ENCODE measurements around the gene MORN5.

MORN5 gene

GRCh38 chr9:122186777-122187470, 27.2 kb downstream of the MORN5 start:
- Histone ChIP-seq H3K27me3 (ENCODE audit: control insufficient read depth in 5 of 5, insufficient read depth in 4 of 5, low read length in 5 of 5) (peaks cover 0 to 8% (median 3%) of the 10 kb centered on the region in 5 donors), H3K36me3 (ENCODE audit: control insufficient read depth in 5 of 5, insufficient read depth in 5 of 5, low read length in 5 of 5) (no peaks in the 10 kb centered on the region), H3K4me3 (ENCODE audit: low read depth in 1 of 5, low read length in 5 of 5) (peak overlapping the region in 1 of 5 donors; percentile 2), H3K9ac (ENCODE audit: low read length in 5 of 5) (peak overlapping the region in 1 of 5 donors; percentile 25), H3K4me1 (ENCODE audit: control insufficient read depth in 5 of 5, insufficient read depth in 5 of 5, low read length in 5 of 5) (peaks cover 5 to 16% (median 12%) of the 10 kb centered on the region in 5 donors), H3K27ac (ENCODE audit: low read depth, low read length) (no peak overlapping the region), H3K9me3 (ENCODE audit: control insufficient read depth in 5 of 5, low read length in 5 of 5) (no peaks in the 10 kb centered on the region)

DNA sequence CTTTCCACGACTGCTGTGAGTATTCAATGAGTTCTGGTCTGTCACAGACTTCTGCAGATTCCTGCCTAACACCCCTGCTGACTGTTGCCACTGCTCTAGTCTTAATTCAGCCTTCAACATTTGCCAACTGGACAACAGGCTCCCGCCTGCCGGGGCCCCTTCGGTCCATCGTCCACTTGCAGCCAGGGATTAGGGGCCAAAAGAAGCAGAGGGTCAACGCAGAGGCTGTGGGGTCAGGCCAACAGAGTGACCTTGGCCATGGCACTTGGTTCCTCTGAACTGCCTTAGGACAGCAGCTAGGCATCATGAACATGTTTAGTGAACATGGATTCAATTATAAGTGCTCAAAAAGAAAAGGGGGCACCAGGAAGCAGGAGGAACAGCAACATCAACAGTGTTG, 28.7 kb downstream of the MORN5 start:
- no peak overlapping the region for H3K27ac ChIP-seq (ENCODE audit: low read depth, low read length)
- no peaks in the 10 kb centered on the region for H3K36me3 ChIP-seq (ENCODE audit: control insufficient read depth in 5 of 5, insufficient read depth in 5 of 5, low read length in 5 of 5)
- H3K4me1 ChIP-seq (ENCODE audit: control insufficient read depth in 5 of 5, insufficient read depth in 5 of 5, low read length in 5 of 5): peaks cover 5 to 16% (median 12%) of the 10 kb centered on the region in 5 donors
- H3K9me3 ChIP-seq (ENCODE audit: control insufficient read depth in 5 of 5, low read length in 5 of 5): no peaks in the 10 kb centered on the region
- peaks cover 0 to 9% (median 0%) of the 10 kb centered on the region in 5 donors for H3K27me3 ChIP-seq (ENCODE audit: control insufficient read depth in 5 of 5, insufficient read depth in 4 of 5, low read length in 5 of 5)
- no peak overlapping the region for H3K9ac ChIP-seq (ENCODE audit: low read length in 5 of 5)
- no peak overlapping the region for H3K4me3 ChIP-seq (ENCODE audit: low read depth in 1 of 5, low read length in 5 of 5)

GRCh38 chr9:122190597-122191381, 31.1 kb downstream of the MORN5 start:
- Histone ChIP-seq H3K9ac (ENCODE audit: low read length in 5 of 5) (no peak overlapping the region), H3K4me1 (ENCODE audit: control insufficient read depth in 5 of 5, insufficient read depth in 5 of 5, low read length in 5 of 5) (peaks cover 5 to 13% (median 12%) of the 10 kb centered on the region in 5 donors), H3K4me3 (ENCODE audit: low read depth in 1 of 5, low read length in 5 of 5) (no peak overlapping the region), H3K9me3 (ENCODE audit: control insufficient read depth in 5 of 5, low read length in 5 of 5) (no peaks in the 10 kb centered on the region), H3K36me3 (ENCODE audit: control insufficient read depth in 5 of 5, insufficient read depth in 5 of 5, low read length in 5 of 5) (no peaks in the 10 kb centered on the region), H3K27ac (ENCODE audit: low read depth, low read length) (no peak overlapping the region), H3K27me3 (ENCODE audit: control insufficient read depth in 5 of 5, insufficient read depth in 4 of 5, low read length in 5 of 5) (peaks cover 0 to 7% (median 0%) of the 10 kb centered on the region in 5 donors)

DNA sequence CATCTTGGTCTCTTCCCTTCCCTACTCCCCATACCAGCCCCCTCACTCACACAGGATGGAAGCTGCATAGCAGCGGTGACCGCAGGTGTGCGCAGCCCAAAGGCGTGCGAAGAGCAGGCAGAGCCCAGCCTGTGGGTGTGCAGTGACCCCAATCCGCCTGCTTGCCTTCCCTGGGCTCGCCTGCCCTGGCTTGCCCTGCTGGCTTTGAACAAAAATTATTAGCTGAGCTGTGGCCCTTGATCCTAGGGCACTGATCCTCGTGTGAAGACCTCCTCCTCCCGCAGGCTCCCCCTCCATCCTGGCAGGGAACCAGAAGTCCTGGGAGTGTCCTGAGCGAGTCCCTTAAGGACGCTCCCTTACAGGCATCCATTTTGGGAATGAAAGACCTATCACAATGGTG, 31.9 kb downstream of the MORN5 start:
- Histone ChIP-seq H3K4me1 (ENCODE audit: control insufficient read depth in 5 of 5, insufficient read depth in 5 of 5, low read length in 5 of 5) (peaks cover 3 to 5% (median 5%) of the 10 kb centered on the region in 5 donors), H3K36me3 (ENCODE audit: control insufficient read depth in 5 of 5, insufficient read depth in 5 of 5, low read length in 5 of 5) (no peaks in the 10 kb centered on the region), H3K9ac (ENCODE audit: low read length in 5 of 5) (no peak overlapping the region), H3K4me3 (ENCODE audit: low read depth in 1 of 5, low read length in 5 of 5) (no peak overlapping the region), H3K27me3 (ENCODE audit: control insufficient read depth in 5 of 5, insufficient read depth in 4 of 5, low read length in 5 of 5) (peaks cover 0 to 7% (median 0%) of the 10 kb centered on the region in 5 donors), H3K27ac (ENCODE audit: low read depth, low read length) (no peak overlapping the region), H3K9me3 (ENCODE audit: control insufficient read depth in 5 of 5, low read length in 5 of 5) (no peaks in the 10 kb centered on the region)

GRCh38 chr9:122192261-122192875, 32.7 kb downstream of the MORN5 start:
- H3K27me3 ChIP-seq (ENCODE audit: control insufficient read depth in 5 of 5, insufficient read depth in 4 of 5, low read length in 5 of 5): peaks cover 2 to 7% (median 2%) of the 10 kb centered on the region in 5 donors
- no peaks in the 10 kb centered on the region for H3K36me3 ChIP-seq (ENCODE audit: control insufficient read depth in 5 of 5, insufficient read depth in 5 of 5, low read length in 5 of 5)
- H3K9me3 ChIP-seq (ENCODE audit: control insufficient read depth in 5 of 5, low read length in 5 of 5): no peaks in the 10 kb centered on the region
- H3K27ac ChIP-seq (ENCODE audit: low read depth, low read length): no peak overlapping the region
- no peak overlapping the region for H3K9ac ChIP-seq (ENCODE audit: low read length in 5 of 5)
- peaks cover 0 to 3% (median 0%) of the 10 kb centered on the region in 5 donors for H3K4me1 ChIP-seq (ENCODE audit: control insufficient read depth in 5 of 5, insufficient read depth in 5 of 5, low read length in 5 of 5)
- no peak overlapping the region for H3K4me3 ChIP-seq (ENCODE audit: low read depth in 1 of 5, low read length in 5 of 5)

DNA sequence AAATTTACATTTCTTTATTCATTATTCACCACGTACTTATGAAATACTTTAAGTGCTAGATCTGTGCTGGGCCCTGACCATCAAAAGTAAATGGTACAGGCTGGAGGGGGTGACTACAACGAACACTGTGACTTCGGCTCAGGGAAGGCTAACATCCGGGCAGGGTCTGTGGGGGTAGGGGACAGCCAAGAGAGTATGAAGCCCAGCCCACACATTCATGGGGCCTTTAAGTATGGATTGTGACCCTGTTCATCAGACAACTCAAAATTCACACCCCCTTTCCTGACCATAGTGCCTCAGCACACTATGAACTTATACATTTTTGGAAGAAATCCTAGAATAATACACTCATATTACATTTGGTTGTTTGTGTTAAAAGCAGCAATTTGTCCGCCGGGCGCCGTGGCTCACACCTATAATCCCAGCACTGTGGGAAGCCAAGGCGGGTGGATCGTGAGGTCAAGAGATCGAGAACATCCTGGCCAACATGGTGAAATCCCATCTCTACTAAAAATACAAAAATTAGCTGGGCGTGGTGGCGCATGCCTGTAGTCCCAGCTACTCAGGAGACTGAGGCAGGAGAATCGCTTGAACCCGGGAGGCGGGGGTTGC, 33.3 kb downstream of the MORN5 start:
- no peaks in the 10 kb centered on the region for H3K36me3 ChIP-seq (ENCODE audit: control insufficient read depth in 5 of 5, insufficient read depth in 5 of 5, low read length in 5 of 5)
- no peak overlapping the region for H3K9ac ChIP-seq (ENCODE audit: low read length in 5 of 5)
- peaks cover 5 to 8% (median 6%) of the 10 kb centered on the region in 5 donors for H3K27me3 ChIP-seq (ENCODE audit: control insufficient read depth in 5 of 5, insufficient read depth in 4 of 5, low read length in 5 of 5)
- H3K4me1 ChIP-seq (ENCODE audit: control insufficient read depth in 5 of 5, insufficient read depth in 5 of 5, low read length in 5 of 5): peaks cover 0 to 3% (median 0%) of the 10 kb centered on the region in 5 donors
- no peak overlapping the region for H3K4me3 ChIP-seq (ENCODE audit: low read depth in 1 of 5, low read length in 5 of 5)
- no peaks in the 10 kb centered on the region for H3K9me3 ChIP-seq (ENCODE audit: control insufficient read depth in 5 of 5, low read length in 5 of 5)
- H3K27ac ChIP-seq (ENCODE audit: low read depth, low read length): no peak overlapping the region

DNA sequence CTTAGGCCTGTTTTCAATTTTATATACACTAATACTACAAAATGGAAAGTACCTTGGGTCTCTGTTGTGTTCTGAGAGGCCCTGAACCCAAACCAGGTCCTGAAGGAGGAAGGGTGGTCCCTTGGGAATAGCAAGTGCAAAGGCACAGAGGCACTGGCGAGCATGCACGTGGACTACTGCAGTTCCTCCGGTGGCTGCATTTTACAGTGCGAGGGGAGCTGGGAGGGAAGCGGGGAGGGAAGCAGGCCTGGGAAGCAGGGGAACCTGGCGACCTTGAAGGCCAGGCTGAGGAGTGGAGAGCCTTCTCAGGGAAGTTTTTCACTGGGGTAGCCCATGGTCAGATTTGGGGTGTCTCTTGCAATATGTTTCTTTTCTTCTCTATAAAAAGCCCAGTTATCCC, 33.9 kb downstream of the MORN5 start:
- no peaks in the 10 kb centered on the region for H3K9me3 ChIP-seq (ENCODE audit: control insufficient read depth in 5 of 5, low read length in 5 of 5)
- no peak overlapping the region for H3K9ac ChIP-seq (ENCODE audit: low read length in 5 of 5)
- peaks cover 0 to 3% (median 0%) of the 10 kb centered on the region in 5 donors for H3K4me1 ChIP-seq (ENCODE audit: control insufficient read depth in 5 of 5, insufficient read depth in 5 of 5, low read length in 5 of 5)
- no peaks in the 10 kb centered on the region for H3K36me3 ChIP-seq (ENCODE audit: control insufficient read depth in 5 of 5, insufficient read depth in 5 of 5, low read length in 5 of 5)
- H3K4me3 ChIP-seq (ENCODE audit: low read depth in 1 of 5, low read length in 5 of 5): no peak overlapping the region
- peaks cover 5 to 10% (median 10%) of the 10 kb centered on the region in 5 donors for H3K27me3 ChIP-seq (ENCODE audit: control insufficient read depth in 5 of 5, insufficient read depth in 4 of 5, low read length in 5 of 5)
- H3K27ac ChIP-seq (ENCODE audit: low read depth, low read length): no peak overlapping the region

GRCh38 chr9:122195875-122196274, 36.2 kb downstream of the MORN5 start:
- no peaks in the 10 kb centered on the region for H3K36me3 ChIP-seq (ENCODE audit: control insufficient read depth in 5 of 5, insufficient read depth in 5 of 5, low read length in 5 of 5)
- peaks cover 5 to 10% (median 10%) of the 10 kb centered on the region in 5 donors for H3K27me3 ChIP-seq (ENCODE audit: control insufficient read depth in 5 of 5, insufficient read depth in 4 of 5, low read length in 5 of 5)
- no peak overlapping the region for H3K27ac ChIP-seq (ENCODE audit: low read depth, low read length)
- H3K9ac ChIP-seq (ENCODE audit: low read length in 5 of 5): no peak overlapping the region
- H3K4me1 ChIP-seq (ENCODE audit: control insufficient read depth in 5 of 5, insufficient read depth in 5 of 5, low read length in 5 of 5): peaks cover 0 to 3% (median 0%) of the 10 kb centered on the region in 5 donors
- H3K9me3 ChIP-seq (ENCODE audit: control insufficient read depth in 5 of 5, low read length in 5 of 5): no peaks in the 10 kb centered on the region
- no peak overlapping the region for H3K4me3 ChIP-seq (ENCODE audit: low read depth in 1 of 5, low read length in 5 of 5)

GRCh38 chr9:122197426-122197825, 37.7 kb downstream of the MORN5 start:
- H3K27me3 ChIP-seq (ENCODE audit: control insufficient read depth in 5 of 5, insufficient read depth in 4 of 5, low read length in 5 of 5): peaks cover 5 to 10% (median 7%) of the 10 kb centered on the region in 5 donors
- H3K4me1 ChIP-seq (ENCODE audit: control insufficient read depth in 5 of 5, insufficient read depth in 5 of 5, low read length in 5 of 5): peaks cover 0 to 15% (median 0%) of the 10 kb centered on the region in 5 donors
- H3K27ac ChIP-seq (ENCODE audit: low read depth, low read length): no peak overlapping the region
- H3K4me3 ChIP-seq (ENCODE audit: low read depth in 1 of 5, low read length in 5 of 5): no peak overlapping the region
- no peaks in the 10 kb centered on the region for H3K9me3 ChIP-seq (ENCODE audit: control insufficient read depth in 5 of 5, low read length in 5 of 5)
- H3K9ac ChIP-seq (ENCODE audit: low read length in 5 of 5): no peak overlapping the region
- no peaks in the 10 kb centered on the region for H3K36me3 ChIP-seq (ENCODE audit: control insufficient read depth in 5 of 5, insufficient read depth in 5 of 5, low read length in 5 of 5)
